OCI-LY7 (cell line): ENCODE data around the gene NKX2-8. TPM values are rescaled to one million over a fixed set of nuclear protein-coding genes. Genes with fewer than 3 reads are reported as not detected.

Experiments used
- BruUV-seq: library from RNA; stranded (reverse); fragments of 400-500 nt; replicated peaks from 2 replicates; lab custom pipeline; 2021; lab: Mats Ljungman, UMichigan
- CTCF ChIA-PET: fragments of 300-600 bp; sonication (Branson Sonifier 250); formaldehyde crosslinking; loops from one replicate; lab custom pipeline; 2022; ENCODE audit warnings: antibody characterized with exemption; ENCODE audit not compliant: unreplicated experiment; lab: Charles Lee
- POLR2A ChIA-PET: fragments of 300-600 bp; sonication (Branson Sonifier 250); formaldehyde crosslinking; loops from one replicate; lab custom pipeline; 2022; ENCODE audit warnings: antibody characterized with exemption; lab: Charles Lee
- DNase-seq: peaks from one replicate; pipeline ENCODE4 v3.0.0-alpha.2; 2015; ENCODE audit warnings: low spot score
- H2AFZ ChIP-seq: fragments of 200-600 bp; sonication (generic), shearing (Covaris generic); 2 replicates; pipeline ENCODE4 v1.6.1; 2014; ENCODE audit warnings: mild to moderate bottlenecking, antibody characterized with exemption, low read length, moderate library complexity
- H3K27ac ChIP-seq: fragments of 200-600 bp; sonication (generic); 2 replicates; pipeline ENCODE4 v1.5.1; 2014; ENCODE audit warnings: mixed run types, low read depth, mild to moderate bottlenecking, moderate library complexity, low read length, inconsistent platforms; ENCODE audit not compliant: poor library complexity, severe bottlenecking
- H3K36me3 ChIP-seq: fragments of 200-600 bp; sonication (generic); 2 replicates; pipeline ENCODE4 v1.6.1; 2014; ENCODE audit warnings: mild to moderate bottlenecking, antibody characterized with exemption, low read length, moderate library complexity, mixed read lengths; ENCODE audit not compliant: insufficient read depth
- H3K4me1 ChIP-seq: fragments of 200-600 bp; sonication (generic); 2 replicates; pipeline ENCODE4 v1.5.1; 2014; ENCODE audit warnings: mild to moderate bottlenecking, low read length; ENCODE audit not compliant: insufficient read depth, poor library complexity, severe bottlenecking
- H3K4me2 ChIP-seq: fragments of 200-600 bp; sonication (generic); 2 replicates; pipeline ENCODE4 v1.6.1; 2014; ENCODE audit warnings: mild to moderate bottlenecking, low read length
- H3K4me3 ChIP-seq: fragments of 200-600 bp; sonication (generic); 2 replicates; pipeline ENCODE4 v1.5.1; 2014; ENCODE audit warnings: mild to moderate bottlenecking, low read depth, low read length; ENCODE audit not compliant: poor library complexity, severe bottlenecking
- H3K79me2 ChIP-seq: fragments of 200-600 bp; sonication (generic); 2 replicates; pipeline ENCODE4 v1.6.1; 2016; ENCODE audit warnings: low read depth, mild to moderate bottlenecking, low read length, moderate library complexity, mixed read lengths; ENCODE audit not compliant: insufficient read depth
- H3K9me2 ChIP-seq: fragments of 200-600 bp; sonication (generic); 2 replicates; pipeline ENCODE4 v1.6.1; 2016; ENCODE audit warnings: mild to moderate bottlenecking, low read length, mixed read lengths; ENCODE audit not compliant: insufficient read depth
- H3K9me3 ChIP-seq: fragments of 200-600 bp; sonication (generic); 2 replicates; pipeline ENCODE4 v1.6.1; 2014; ENCODE audit warnings: mild to moderate bottlenecking, mixed run types, low read length, mixed read lengths
- H4K20me1 ChIP-seq: fragments of 200-600 bp; sonication (generic); 2 replicates; pipeline ENCODE4 v1.6.1; 2014; ENCODE audit warnings: mild to moderate bottlenecking, antibody characterized with exemption, low read length, moderate library complexity, mixed read lengths; ENCODE audit not compliant: insufficient read depth
- EZH2phosphoT487 ChIP-seq: fragments of 200-600 bp; sonication (generic); IDR thresholded peaks from 2 replicates; pipeline ENCODE4 v1.6.1; 2018; ENCODE audit warnings: low read depth, borderline replicate concordance, mild to moderate bottlenecking, mixed run types, antibody characterized with exemption, low read length, moderate library complexity, mixed read lengths
- intact Hi-C: fragments of 100-400 bp; cut with micrococcal nuclease; formaldehyde crosslinking; loops from one replicate; pipeline ENCODE4 v1.10.0; 2022; ENCODE audit not compliant: unreplicated experiment
- total RNA-seq, 2 experiments: library from RNA; depleted of rRNA in 1 of 2; stranded (reverse); fragments of >200 nt in 1 of 2; shearing (Covaris generic) in 1 of 2; gene quantifications; 2 replicates each; pipeline ENCODE4 v1.2.3, GENCODE V29; 2014 to 2022
- TF ChIP-seq, protein P1 (sequence below): fragments of 200-600 bp; sonication (generic); conservative IDR thresholded peaks from 2 replicates; pipeline ENCODE4 v1.5.1; 2014; ENCODE audit warnings: mild to moderate bottlenecking, antibody characterized with exemption, low read length, moderate library complexity, mixed read lengths

Gene NKX2-8
- total RNA-seq, 2 experiments from 2014 or later: not detected

DNA sequence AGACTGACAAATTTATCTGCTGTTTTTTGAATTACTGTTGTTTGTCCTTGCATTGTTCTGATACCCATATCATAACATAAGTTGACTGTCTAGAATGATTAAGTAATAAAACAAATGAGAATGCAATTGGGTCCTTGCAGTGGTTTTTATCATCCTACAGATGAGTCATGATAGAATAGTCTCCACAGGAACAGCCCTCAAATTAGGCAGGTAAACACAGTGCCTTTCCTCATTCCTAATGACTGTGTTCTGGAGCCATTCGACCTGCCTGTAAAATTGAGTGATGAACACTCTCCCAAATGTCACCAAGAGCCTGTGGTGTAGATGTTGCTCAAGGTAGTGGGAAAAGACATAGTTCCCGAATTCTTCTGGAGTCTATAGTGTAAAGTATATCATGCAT is 12.3 kb downstream of the NKX2-8 start:
- CTCF ChIA-PET: no interaction called here
- no peaks in the 10 kb centered on the region for H3K36me3 ChIP-seq
- POLR2A ChIA-PET: no interaction called here

DNA sequence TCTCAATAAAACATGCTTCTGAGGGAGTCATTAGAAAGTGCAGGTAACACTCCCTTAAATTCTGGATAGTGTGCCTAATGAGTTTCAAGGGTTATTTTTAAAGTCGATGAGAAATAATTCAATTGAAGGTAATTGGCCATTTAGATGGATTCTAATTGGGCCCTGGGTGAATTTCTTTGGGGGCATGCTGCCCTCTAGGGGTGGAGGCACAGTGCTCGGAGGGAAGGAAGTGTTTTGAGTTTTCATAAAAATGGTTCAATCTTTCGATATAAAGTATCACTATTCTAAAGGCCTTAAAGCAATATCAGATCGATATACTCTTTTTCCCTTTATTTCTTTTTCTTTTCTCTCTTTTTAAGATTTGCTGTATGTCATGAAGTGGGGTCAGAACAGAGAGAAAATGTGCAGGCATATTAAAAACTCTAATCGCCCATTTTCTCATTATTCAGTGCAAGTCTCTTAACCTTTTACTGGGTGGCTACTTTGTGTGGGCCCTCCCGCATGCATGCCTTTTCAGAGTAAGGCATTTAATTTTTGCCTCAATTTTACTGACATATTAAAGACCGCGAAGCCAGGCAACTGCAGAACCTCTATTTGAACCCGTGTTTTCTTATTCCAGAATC is 25.5 kb downstream of the NKX2-8 start:
- H3K4me2 ChIP-seq: no peak overlapping the region
- BruUV-seq: no TSS peak

More for the DNA sequence above, 12.3 kb downstream of the NKX2-8 start:
- H3K9me2 ChIP-seq: no peaks in the 10 kb centered on the region
- TF ChIP-seq, protein P1, sequence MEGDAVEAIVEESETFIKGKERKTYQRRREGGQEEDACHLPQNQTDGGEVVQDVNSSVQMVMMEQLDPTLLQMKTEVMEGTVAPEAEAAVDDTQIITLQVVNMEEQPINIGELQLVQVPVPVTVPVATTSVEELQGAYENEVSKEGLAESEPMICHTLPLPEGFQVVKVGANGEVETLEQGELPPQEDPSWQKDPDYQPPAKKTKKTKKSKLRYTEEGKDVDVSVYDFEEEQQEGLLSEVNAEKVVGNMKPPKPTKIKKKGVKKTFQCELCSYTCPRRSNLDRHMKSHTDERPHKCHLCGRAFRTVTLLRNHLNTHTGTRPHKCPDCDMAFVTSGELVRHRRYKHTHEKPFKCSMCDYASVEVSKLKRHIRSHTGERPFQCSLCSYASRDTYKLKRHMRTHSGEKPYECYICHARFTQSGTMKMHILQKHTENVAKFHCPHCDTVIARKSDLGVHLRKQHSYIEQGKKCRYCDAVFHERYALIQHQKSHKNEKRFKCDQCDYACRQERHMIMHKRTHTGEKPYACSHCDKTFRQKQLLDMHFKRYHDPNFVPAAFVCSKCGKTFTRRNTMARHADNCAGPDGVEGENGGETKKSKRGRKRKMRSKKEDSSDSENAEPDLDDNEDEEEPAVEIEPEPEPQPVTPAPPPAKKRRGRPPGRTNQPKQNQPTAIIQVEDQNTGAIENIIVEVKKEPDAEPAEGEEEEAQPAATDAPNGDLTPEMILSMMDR: no peak
- TF ChIP-seq EZH2phosphoT487: no peak
- H4K20me1 ChIP-seq: no peaks in the 10 kb centered on the region
- H3K4me2 ChIP-seq: no peak overlapping the region
- BruUV-seq: no TSS peak
- H3K27ac ChIP-seq: no peak overlapping the region
- no peak overlapping the region for H3K4me3 ChIP-seq
- no peaks in the 10 kb centered on the region for H3K4me1 ChIP-seq
- H3K79me2 ChIP-seq: no peaks in the 10 kb centered on the region
- H3K9me3 ChIP-seq: no peaks in the 10 kb centered on the region
- intact Hi-C loops: no loop called here
- DNase-seq: no peak
- no peak overlapping the region for H2AFZ ChIP-seq

More for the DNA sequence above, 25.5 kb downstream of the NKX2-8 start:
- Histone ChIP-seq H3K9me3 (no peaks in the 10 kb centered on the region), H2AFZ (no peak overlapping the region), H3K4me3 (no peak overlapping the region), H3K9me2 (no peaks in the 10 kb centered on the region), H3K79me2 (no peaks in the 10 kb centered on the region), H3K27ac (no peak overlapping the region), H3K36me3 (no peaks in the 10 kb centered on the region), H3K4me1 (no peaks in the 10 kb centered on the region), H4K20me1 (no peaks in the 10 kb centered on the region)
- peak; percentile 30 for DNase-seq
- POLR2A ChIA-PET: interaction anchor here (0.8 kb wide), 1 partner anchor 731 kb away, joined by 4 read pairs; the partner anchor contains the start of gene BRMS1L
- CTCF ChIA-PET: no interaction called here
- TF ChIP-seq EZH2phosphoT487: no peak
- TF ChIP-seq, protein P1: peak; percentile 92
- intact Hi-C loops: loop anchor here (5.0 kb wide), 1 partner anchor 50 kb away; no protein-coding TSS in a partner anchor
